Fibroblast of skin of right biceps (primary cell): ENCODE results near the gene SDR39U1.

Experiments
- DNase-seq: peaks from one replicate; pipeline ENCODE4 v3.0.0-alpha.2; 2013

Gene SDR39U1

DNA sequence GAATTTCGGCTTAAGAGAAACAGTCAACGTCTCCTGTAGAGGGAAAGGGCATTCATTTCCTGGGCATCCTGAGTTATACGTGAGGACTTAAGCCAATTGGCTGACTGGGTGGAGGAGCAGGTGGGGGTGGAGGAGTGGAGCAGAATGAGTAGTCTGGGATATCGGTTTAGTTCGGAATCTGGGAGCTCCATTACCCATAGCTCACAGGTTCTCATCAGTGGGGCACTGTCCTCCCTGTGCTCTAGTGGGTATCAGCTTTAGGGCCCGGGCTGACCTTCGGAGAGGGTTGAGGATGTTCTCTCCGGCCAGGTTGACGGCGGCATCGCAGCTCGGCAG lies 704 bp downstream of the SDR39U1 start:
- DNase-seq = no peak

DNA sequence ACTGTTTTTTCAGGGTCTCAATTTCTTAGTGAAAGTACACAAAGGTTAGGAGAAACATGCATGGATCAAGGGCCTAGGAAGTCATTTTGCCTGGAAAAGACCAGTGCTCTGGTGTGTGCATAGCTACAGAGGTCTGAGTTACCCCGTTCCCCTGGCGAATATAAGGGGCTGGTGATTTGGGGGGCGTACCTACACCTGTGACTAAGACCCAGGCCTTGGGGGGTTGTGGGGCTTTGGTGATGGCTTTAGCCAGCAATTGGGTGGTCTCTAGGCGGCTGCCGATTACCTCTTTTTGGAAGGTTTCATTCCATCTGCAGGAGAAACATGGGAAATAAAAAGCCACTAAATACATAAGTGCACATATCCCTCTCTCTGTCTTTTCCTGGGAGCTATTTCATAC lies 1.1 kb downstream of the SDR39U1 start:
- no peak for DNase-seq

DNA sequence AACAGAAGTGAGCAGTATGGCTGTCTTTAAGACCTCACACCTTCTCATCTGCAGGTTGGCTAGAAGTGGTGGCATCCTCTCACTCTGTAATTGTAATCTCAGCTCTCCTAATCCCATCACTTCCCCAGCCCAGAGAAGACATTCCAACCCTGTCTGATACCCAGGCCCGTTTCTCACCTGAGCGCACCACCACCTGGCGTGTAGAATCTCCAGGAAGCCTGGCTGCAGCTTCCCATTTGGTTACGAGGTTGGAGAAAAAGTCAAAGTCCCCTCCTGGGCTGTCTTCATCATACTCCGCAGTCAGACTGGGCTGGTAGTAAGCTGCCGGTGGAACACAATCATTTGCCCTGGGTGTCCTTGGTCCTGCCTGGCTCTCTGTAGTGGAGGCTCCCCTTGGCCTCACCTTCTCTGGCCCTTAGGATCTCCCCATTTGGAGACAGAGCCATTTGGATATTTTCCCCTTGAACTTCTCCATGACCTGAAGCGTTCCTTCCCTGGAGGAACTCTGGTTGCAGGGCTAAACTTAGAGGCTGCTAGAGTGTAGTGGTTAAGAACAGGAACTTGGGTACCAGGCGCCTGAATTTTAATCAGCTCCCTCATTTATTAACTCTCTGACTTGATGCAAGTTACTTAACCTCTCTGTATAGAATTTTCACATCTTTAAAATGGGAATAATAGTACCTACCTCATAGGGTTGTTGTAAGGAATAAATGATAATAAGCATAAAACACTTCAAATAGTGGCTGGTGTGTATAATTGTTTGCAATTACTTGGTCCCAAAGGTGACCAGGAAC lies 1.8 kb downstream of the SDR39U1 start:
- no peak for DNase-seq

DNA sequence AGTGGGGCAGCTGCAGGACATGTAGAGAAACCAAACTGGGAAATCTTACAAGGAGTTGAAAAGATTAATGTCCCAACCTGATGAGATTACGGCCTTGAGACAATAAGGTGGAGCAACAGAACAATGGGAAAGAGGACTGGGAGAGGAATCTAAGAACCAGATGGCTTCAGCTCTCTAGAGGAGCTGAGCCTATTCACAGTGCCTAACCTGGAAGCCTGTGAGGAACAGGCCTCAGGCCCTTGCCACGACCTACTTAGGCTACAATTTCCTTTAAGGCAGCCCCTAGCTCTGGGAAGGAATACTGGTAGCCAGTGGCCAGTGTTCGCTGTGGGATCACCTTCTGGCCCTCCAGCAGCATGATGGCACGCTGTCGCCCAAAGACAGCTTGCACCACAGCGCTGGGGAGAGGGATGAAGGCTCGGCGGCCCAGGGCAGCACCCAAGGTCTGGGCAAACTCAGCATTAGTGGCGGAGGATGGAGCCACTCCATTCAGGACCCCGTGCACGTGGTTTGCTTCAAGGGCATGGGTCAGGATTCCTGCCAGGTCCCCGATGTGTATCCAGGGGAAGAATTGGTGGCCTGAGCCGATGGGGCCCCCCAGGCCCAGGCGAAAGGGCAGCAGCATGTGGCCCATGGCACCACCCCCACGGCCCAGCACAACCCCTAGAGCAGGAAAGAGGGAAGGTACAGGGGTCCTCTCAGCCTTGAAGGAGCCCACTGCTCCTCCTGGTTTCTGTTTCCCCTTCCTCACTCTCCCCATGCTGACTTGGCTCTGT lies 2.6 kb downstream of the SDR39U1 start:
- DNase-seq = no peak

DNA sequence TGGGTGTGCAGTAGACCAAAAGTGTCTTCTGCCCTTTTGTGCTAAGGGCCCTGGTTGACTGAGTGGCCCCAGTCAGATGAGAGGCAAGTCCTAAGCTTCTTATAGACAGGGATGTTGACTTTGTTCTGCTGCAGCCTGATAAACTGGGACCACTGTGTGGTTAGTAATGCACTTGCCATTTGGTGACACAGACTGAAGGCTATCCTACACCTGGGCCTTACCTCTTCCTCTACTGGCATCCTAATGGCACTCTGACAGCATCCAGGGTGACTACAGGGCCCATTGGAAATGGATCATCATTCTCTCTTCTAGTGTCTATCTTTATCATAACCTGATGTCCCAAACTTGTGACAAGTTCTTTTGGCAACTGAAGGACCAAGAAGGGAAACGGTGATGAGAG lies 3.3 kb downstream of the SDR39U1 start:
- no peak for DNase-seq

DNA sequence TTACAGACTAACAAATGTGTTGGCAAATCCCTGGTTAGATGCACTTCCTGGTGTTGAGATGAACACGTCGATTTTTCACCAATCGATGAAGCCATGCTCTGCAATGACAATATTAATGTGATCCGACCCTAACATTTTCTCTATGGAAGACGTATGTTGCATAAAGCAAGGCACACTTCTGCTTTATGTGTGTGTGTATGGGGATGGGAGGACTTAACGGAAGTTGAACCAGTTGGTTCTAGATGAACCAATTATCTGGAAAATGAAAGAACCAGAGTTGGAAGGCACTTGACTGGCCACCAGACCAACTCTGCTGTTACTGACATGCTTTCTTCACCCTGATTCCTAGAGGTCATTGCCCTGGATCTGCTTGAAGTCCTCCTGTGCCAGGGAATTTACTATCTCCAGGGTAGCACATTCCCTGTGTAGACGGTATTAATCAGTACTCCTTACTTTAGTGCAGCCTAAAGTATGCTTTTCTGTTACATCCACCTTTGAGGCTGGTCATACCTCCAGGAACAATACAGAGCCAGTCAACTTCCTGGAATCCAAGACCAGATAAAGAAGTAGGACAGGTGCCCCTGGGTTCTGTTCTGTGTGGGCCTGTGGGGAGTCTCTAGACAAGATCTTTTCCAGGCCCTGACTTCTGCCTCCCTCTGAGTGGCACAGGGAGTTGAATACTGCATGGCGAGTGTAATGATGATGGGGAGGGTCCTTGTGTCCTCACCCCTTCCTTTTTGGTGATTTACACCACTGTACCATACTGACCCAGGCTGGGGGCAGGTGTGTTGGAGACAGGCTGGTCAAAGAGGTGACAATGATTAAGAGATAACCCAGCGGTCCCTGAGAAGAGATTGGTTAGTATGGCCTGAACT lies 4.1 kb downstream of the SDR39U1 start:
- no peak for DNase-seq

DNA sequence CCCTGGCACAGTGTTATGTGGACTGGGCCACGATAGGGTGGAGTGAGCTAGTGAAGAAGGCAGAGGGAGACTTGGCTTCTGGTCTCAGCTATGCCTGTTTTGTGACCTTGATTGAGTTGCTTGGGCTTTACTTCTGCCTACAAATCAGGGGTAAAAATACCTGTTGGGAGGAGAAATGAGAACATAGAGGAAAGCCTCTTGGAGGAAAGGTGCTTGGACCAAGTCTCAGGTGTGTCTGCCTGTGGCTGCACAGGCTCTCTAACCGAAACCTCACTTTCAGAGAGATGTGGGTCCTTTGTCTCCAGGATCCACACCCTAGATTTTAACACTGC lies 4.9 kb downstream of the SDR39U1 start:
- DNase-seq = no peak

DNA sequence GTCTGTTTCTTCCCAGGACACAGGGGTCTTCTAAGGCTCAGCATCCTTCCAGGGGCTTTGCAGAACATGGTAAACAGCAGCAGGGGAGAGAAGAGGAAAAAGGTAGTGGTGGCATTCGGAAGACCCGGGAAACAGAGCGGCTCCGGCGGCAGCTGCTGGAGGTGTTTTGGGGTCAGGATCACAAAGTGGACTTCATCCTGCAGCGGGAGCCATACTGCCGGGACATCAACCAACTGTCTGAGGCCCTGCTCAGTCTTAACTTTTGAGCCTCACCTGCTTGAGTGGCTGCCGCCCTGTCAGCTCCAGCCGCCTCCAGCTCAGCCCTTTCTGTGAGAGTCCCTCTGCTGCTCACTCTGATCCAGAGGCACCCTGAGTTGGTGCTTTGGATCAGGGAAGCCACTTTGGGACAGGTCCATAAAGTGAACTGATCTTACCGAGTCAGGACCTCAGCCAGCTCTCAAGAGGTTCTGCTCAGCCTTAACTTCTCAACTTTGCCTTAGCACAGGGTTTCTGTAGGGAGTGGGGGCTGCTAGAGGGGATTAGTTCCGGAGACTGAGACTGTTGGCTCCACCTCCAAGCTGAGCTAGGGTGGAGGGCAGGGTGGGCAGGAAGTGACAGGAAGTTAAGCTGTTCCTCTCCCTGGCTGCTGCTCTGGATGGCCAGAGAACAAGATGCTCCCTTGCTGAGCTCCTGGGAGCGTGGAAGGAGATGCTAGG lies 5.4 kb downstream of the SDR39U1 start:
- no peak for DNase-seq

DNA sequence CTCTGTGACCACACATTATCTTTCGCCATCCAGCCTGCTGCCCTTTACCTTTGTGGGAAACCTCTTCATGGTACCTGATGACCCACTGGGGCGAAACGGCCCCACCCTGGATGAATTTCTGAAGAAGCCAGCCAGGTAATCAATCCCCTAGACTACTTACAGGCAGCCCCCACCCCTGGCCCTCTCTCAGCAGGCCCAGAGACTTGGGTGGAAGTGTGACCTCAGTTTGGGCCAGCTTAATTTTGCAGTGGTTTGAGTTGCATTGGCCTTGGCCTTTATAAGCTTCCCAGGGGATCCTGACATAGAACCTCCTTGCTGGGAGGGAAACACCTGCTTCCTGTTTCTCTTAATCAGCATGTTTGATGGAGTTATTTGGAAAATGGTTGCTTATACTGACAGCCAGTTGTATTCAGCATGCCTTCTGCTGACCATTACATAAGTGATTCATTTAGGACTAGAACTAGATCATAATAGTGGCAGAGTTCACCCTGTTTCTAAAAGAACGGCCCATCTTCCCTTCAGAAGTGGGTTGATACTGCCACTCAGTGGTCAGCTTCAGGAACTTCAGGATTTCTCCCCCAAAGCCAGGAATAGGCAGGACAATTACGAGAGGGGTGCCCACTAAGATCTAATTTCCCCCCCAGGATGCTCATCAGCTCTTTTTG lies 6.1 kb downstream of the SDR39U1 start:
- peak; percentile 68 for DNase-seq

DNA sequence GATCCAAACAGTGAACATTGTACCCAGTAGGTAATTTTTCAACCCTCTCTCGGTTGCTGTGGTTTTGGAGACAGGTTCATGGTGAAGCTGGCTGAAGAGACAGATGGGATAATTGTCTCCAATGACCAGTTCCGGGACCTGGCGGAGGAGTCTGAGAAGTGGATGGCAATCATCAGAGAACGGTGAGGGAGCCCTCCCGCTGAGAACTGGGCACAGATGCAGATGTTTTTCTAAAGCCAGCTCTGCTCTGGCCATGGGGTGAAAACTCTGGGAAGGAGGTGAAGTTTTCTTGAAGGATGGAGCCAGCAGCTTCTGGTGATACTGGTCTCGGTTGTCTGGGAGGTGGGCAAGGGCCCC lies 6.6 kb downstream of the SDR39U1 start:
- DNase-seq = no peak

DNA sequence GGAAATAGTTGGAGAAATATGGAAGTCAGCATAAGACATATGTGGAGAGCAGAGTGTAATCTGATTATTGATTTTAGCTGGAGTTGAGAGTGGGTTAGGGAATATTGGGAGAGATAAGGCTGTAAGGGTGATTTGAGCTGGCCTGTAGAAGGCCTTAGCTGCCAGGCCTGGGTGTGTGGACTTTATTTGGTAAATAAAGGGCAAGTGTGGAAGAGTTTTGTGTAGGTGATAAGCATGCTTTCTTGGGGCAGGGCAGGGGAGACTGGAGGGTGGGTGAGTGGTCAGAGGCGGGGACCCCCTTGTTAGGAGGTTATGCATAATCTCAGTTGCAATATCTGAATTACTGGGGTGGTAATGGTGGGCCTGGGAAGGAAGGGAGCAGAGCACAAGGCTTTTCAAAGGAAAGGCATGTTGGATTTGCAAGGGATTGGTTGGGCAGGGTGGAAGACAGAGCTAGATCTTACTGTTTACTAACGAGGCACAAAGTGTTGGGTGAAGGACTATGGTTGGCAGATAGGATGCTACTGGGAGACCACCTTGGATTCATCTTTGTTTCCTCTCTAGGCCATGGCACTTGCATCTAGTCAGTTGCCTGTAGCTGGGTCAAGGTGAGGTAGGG lies 7.3 kb downstream of the SDR39U1 start:
- no peak for DNase-seq

DNA sequence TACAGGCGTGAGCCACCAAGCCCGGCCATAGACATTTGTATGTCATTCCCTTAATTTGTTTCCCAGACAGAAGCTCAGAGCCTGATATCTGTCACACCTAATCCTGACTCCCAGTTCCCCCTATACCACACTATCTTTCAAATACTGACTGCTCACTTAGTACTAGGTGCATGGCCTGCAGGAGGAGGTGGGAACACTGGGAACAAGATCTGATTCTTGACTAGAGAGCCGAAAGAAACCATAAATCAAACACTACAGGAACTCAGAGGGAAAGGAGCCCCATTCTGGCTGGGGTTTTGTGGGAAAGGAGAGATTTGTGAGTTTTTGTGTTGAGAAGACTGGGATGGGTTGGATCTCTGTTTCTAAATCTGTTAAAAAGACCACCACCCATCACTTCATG lies 7.9 kb downstream of the SDR39U1 start:
- no peak for DNase-seq

DNA sequence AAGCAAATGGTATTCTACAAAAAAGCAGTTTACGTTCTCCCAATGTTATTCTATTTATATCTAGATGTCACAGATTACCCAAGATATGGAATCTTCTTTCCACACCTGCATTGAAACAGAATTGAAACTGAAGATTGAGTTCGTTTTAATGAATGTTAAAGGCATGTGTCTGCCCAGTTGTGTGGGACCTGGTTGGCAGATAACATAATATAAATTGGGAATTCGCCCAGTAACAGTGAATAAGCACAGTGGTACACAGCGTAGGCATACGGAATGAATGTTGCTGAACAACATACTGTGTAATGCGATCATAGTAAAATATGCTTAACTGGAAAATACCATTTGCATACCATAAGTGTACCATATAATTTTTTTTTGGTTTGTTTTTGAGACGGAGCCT lies 8.5 kb downstream of the SDR39U1 start:
- DNase-seq = no peak

DNA sequence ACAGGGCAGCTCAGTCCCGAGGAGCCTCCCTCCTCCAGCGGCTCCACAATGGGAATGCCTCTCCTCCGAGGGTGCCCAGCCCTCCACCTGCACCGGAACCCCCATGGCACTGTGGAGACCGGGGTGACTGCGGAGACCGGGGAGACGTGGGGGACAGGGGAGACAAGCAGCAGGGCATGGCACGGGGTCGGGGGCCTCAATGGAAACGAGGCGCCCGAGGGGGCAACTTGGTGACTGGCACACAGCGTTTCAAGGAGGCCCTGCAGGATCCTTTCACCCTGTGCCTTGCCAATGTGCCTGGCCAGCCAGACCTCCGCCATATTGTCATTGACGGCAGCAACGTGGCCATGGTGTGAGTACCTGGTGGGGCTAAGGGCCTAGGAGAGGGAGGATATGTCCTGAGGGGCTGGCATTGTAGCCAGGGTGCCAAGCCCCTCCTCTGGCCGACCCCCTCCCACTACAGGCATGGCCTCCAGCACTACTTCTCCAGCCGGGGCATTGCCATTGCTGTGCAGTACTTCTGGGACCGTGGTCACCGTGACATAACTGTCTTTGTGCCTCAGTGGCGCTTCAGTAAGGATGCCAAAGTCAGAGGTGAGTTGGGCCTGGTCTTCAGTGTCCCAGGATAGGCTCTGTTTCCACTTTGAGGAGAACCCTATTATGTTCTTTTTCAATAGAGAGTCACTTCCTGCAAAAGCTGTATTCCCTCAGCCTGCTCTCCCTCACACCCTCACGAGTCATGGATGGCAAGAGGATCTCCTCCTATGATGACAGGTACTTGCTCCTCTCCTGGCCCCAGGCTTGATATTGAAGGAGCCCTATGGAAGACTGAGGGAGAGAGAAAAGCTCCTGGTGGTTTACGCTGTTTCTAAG lies 10.1 kb downstream of the SDR39U1 start:
- DNase-seq = no peak

DNA sequence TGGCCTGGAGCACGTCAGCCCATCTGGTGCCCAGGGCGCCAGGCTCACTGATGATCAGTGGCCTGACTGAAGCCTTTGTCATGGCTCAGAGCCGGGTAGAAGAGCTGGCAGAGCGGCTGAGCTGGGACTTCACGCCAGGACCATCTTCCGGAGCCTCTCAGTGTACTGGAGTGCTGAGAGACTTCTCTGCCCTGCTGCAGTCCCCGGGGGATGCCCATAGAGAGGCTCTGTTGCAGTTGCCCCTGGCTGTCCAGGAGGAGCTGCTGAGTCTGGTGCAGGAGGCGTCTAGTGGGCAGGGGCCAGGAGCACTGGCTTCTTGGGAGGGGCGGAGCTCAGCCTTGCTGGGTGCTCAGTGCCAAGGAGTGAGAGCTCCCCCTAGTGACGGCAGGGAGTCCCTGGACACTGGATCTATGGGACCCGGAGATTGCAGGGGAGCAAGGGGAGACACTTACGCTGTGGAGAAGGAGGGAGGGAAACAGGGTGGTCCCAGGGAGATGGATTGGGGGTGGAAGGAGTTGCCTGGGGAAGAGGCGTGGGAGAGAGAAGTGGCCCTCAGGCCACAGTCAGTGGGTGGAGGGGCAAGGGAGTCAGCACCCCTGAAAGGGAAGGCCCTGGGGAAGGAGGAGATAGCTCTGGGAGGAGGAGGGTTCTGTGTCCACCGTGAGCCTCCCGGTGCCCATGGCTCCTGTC lies 10.9 kb downstream of the SDR39U1 start:
- peak; percentile 91 for DNase-seq

DNA sequence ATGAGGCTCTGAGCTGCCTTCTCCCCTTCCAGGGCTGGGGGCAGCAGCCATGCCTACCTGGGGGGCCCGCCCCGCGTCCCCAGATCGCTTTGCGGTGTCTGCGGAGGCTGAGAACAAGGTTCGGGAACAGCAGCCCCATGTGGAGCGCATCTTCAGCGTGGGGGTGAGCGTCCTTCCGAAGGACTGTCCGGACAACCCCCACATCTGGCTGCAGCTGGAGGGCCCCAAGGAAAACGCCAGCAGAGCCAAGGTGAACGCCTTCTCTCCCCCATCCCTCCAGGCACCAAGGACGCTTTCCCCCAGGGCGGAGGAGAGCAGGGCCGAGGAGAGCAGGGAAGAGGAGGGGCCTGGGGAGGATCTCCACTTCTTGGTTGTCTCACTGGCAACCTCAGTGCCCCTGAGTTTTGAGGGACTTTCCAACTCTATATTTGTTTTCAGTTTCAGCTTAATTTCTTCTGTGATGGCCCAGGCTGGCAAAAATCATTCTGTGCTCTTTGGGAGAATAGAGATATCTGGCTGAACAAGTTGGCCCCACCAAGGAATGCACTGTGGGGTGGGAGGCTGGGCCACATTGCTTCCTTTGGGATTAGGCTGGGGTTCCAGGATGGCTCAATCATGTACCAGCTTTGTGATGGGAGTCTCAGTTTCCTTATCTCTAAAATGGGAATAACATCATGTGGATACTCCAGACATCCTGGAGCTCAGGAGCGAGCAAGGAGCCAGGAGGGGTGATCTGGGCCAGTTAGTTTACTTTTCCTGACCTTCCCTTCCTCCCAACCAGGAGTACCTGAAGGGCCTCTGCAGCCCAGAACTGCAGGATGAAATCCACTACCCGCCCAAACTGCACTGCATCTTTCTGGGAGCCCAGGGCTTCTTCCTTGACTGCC lies 11.7 kb downstream of the SDR39U1 start:
- DNase-seq = peak; percentile 54

DNA sequence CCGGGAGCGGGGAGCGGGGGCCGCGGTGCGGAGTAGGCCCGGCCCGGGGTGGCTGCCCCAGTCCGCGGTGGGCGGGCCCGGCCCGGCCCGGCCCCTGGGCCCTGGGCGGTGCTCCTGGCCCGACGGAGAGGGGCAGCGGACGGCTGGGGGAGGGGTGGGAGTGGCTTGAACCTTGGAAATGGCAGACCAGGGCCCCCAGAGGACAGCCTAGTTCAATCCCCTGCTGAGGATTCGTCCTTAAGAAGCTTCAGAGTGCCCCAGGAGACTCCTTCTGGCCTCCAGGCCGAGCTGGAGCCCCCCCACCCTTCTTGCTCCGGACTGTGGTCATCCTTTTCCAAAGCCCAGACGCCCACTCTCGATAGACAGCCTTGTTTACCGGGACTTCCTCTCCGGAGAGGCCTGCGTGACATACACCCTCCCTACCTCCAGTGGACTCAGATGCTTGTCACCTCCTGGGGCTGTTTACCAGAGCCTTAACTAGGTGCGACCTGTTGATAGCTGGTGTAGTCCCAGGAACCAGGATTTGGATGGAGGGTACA lies 12.4 kb downstream of the SDR39U1 start:
- DNase-seq = peak; percentile 80

DNA sequence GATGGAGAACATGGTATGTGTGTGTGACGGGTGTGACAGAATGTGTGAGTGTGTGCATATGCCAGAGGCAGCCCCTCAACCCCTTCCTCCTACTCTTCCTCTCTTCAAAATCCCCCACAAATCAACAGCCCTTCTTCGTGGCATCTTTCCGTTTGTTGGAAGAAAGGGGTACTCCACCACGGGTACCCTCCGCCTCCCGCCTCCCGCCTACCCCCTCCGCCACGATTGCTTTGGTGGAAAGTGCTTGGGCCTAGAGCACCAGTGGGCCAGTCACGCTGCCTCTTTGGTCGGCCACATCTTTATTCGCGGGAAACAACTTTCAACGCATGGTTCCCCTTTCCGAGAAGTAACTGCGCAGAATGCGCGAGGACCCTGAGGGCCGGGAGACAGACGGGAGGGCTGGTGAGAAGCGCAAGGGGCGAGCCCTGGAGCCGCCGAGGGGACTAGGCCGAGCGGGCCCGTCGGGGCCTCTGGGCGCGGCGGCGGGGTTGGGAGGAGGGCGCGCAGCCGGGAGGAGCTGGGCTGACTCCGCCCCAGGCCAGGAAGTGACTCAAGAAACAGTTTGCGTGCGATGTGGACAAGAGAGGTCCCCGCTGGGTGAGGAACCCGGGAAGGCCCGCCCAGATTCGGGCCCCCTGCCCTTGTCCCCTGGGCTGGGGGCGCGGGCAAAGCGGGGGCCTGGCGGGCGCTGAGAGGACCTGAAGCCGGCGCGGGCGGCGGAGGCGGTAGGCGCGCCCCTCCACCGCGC lies 13.0 kb downstream of the SDR39U1 start, which contains the start of the genes CBLN3 and KHNYN:
Gene CBLN3, minus strand, starts transcription at position 274 of the 748 bp plus-strand sequence. CDS start 614 bp downstream, outside the sequence.
Gene KHNYN, plus strand, starts transcription at position 560 of the 748 bp plus-strand sequence. CDS start 777 bp downstream, outside the sequence.
- DNase-seq = peak; percentile 95
